HFF-Myc (cell line): ENCODE data around the gene PIP5K1A.

Source experiments
- DNase-seq: peaks from one replicate; pipeline ENCODE4 v3.0.0-alpha.2; 2011; ENCODE audit warnings: low read depth; ENCODE audit errors: extremely low read depth
- H3K4me3 ChIP-seq: replicated peaks from 2 replicates; pipeline ENCODE4 v1.5.1; 2011; ENCODE audit warnings: low read depth, mild to moderate bottlenecking, control low read depth, low read length
- TF ChIP-seq, protein P1 (sequence below): IDR thresholded peaks from 2 replicates; pipeline ENCODE4 v1.5.1; 2012; ENCODE audit warnings: mild to moderate bottlenecking, low read depth, low read length, control low read depth; ENCODE audit errors: missing control alignments

Gene PIP5K1A, protein sequence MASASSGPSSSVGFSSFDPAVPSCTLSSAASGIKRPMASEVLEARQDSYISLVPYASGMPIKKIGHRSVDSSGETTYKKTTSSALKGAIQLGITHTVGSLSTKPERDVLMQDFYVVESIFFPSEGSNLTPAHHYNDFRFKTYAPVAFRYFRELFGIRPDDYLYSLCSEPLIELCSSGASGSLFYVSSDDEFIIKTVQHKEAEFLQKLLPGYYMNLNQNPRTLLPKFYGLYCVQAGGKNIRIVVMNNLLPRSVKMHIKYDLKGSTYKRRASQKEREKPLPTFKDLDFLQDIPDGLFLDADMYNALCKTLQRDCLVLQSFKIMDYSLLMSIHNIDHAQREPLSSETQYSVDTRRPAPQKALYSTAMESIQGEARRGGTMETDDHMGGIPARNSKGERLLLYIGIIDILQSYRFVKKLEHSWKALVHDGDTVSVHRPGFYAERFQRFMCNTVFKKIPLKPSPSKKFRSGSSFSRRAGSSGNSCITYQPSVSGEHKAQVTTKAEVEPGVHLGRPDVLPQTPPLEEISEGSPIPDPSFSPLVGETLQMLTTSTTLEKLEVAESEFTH

DNA sequence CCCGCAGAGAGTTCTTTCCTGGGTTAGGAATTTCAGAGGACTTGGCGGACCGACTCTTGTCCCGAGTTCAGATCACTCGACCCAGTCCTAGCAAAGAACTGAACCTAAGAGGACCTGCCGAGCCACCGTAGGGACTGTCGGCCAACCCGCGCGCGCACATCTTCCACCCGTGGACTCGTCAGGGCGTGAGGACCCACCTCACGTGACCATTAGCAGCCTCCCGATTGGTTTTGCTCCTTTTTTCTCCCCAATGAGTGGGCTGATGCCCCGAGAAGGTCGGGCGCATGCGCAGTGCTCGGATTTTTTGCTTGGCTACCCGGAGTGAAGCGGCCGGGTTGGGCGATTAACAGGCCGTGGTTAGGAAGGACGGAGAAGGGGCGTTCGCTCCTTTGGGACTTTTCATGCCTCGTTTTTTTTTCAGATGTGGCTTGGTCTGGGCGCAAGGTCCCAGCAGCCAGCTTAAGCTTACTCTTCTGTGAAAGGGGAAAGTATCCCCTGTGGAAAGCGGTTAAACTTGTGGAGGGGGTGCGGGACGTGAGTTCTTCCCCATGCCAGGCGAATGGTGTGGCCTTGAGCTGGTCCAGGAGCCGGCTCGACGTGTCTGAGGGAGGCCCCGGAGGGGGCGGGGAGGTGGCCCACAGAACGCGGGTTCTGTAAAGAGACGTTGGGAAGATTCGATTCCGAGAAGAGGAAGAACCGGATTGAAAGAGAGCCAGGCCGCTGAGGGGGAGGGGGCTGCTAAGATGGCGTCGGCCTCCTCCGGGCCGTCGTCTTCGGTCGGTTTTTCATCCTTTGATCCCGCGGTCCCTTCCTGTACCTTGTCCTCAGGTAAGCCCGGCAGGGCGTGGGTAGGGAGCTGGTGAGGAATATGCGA lies at the start of gene PIP5K1A:
Gene PIP5K1A, plus strand, starts transcription at position 299 of the 874 bp plus-strand sequence. Its CDS starts 445 bp downstream, at position 744.
- peak; percentile 97 for DNase-seq
- peak within 1 kb of the TSS; percentile 100 for H3K4me3 ChIP-seq
- TF ChIP-seq, protein P1, sequence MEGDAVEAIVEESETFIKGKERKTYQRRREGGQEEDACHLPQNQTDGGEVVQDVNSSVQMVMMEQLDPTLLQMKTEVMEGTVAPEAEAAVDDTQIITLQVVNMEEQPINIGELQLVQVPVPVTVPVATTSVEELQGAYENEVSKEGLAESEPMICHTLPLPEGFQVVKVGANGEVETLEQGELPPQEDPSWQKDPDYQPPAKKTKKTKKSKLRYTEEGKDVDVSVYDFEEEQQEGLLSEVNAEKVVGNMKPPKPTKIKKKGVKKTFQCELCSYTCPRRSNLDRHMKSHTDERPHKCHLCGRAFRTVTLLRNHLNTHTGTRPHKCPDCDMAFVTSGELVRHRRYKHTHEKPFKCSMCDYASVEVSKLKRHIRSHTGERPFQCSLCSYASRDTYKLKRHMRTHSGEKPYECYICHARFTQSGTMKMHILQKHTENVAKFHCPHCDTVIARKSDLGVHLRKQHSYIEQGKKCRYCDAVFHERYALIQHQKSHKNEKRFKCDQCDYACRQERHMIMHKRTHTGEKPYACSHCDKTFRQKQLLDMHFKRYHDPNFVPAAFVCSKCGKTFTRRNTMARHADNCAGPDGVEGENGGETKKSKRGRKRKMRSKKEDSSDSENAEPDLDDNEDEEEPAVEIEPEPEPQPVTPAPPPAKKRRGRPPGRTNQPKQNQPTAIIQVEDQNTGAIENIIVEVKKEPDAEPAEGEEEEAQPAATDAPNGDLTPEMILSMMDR, result no peak

DNA sequence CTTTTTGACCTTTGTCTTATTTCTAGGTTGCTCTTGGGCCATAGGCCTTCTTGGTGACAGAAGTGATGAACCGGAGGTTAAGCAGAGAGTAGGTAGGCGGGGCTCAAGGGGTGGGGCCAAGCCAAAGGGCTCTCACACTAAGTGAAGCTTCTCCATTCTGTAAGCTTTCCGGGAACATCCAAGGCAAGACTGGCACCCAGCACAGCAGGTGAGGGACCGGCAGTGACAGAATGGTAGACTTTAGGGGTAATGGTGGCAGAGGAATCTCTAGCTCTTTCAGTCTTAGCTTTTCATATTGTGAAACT lies 41.9 kb upstream of the PIP5K1A start, which contains the start of gene TNFAIP8L2:
Gene TNFAIP8L2, plus strand, starts transcription at position 135 of the 305 bp plus-strand sequence. CDS start 2,049 bp downstream, outside the sequence.
- H3K4me3 ChIP-seq, result no peak within 1 kb of the TSS
- TF ChIP-seq, protein P1, result no peak
- DNase-seq, result no peak

DNA sequence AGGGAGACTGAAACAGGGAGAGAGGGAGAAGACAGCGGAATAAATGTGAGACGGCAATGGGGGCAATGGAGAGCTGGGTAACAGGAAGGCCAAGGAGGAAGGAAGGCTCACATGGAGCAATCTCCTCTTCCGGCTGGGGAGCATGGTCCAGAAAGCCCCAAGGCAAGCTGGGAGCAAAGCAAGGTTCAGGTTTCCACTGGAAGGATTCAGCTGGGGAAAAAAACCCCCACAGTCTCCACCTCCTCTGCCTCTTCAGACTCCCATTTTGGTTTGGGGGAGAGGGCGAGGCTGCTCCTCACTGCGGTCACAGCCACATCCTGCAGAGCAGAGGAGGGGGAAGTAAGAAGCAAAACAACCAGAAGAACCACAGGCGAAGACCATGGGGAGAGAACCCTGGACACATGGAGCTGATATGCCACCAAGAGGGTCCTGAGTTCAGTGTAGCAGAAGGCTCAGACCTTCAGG lies 41.3 kb upstream of the PIP5K1A start:
- no peak for DNase-seq
- H3K4me3 ChIP-seq, result no peak overlapping the region
- TF ChIP-seq, protein P1, result no peak

DNA sequence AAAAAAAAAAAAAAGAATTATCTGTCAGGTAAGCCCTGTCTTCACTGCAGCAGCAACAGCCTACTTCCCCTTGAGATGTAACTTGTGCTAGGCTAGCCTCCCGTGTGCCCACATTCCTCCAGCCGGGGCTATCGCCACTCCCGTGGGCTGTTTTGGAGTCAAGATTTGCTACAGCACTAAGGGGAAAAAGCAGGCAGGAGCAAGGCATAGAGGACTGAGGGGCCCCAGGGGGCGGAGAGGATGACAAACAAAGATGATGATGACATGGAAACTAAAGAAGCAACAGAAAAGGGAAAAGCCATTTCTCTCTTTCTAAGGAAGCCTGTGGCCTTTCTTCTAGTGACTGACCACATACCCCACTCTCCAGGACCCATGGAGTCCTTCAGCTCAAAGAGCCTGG lies 40.0 kb upstream of the PIP5K1A start:
- TF ChIP-seq, protein P1, result no peak
- no peak for DNase-seq
- H3K4me3 ChIP-seq, result no peak overlapping the region

DNA sequence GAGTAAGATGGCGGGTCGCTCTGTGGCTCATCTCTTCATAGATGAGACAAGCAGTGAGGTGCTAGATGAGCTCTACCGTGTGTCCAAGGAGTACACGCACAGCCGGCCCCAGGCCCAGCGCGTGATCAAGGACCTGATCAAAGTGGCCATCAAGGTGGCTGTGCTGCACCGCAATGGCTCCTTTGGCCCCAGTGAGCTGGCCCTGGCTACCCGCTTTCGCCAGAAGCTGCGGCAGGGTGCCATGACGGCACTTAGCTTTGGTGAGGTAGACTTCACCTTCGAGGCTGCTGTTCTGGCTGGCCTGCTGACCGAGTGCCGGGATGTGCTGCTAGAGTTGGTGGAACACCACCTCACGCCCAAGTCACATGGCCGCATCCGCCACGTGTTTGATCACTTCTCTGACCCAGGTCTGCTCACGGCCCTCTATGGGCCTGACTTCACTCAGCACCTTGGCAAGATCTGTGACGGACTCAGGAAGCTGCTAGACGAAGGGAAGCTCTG lies 39.6 kb upstream of the PIP5K1A start:
- DNase-seq, result no peak
- no peak overlapping the region for H3K4me3 ChIP-seq
- TF ChIP-seq, protein P1, result no peak

DNA sequence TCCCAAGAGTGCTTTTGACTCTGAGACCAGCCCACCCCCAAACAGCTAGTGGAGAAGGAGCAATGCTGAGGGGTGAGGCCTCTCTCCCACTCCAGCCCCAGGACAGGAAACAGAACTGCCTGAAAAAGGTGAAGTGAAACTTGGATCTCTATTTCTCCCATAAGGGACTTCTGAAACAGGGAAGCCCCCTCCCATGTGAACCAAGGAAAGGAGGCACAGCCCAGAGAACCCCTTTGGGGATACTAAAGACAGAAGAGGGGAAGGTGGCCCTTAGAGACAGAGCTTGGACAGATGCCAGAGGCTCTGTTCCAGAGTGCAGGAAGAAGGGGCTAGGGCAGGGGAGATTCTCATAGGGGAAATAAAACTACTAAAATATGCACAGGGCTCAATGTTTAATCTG lies 39.0 kb upstream of the PIP5K1A start:
- no peak for DNase-seq
- H3K4me3 ChIP-seq, result no peak overlapping the region
- TF ChIP-seq, protein P1, result no peak
